Parathyroid adenoma (tissue), 2 donors: Measurements from ENCODE around the gene BACE1-AS.

ENCODE experiments used
- H2AFZ ChIP-seq: fragments of 300-600 bp; sonication (generic); one replicate; pipeline ENCODE4 v1.7.0; 2017; ENCODE audit warnings: antibody characterized with exemption, mild to moderate bottlenecking
- H3K27ac ChIP-seq: fragments of 300-600 bp; sonication (generic); one replicate; pipeline ENCODE4 v1.7.0; 2017
- H3K27me3 ChIP-seq: fragments of 300-600 bp; sonication (generic); one replicate; pipeline ENCODE4 v1.7.0; 2017; ENCODE audit warnings: low read length; ENCODE audit not compliant: control insufficient read depth, insufficient read depth
- H3K36me3 ChIP-seq: fragments of 300-600 bp; sonication (generic); one replicate; pipeline ENCODE4 v1.7.0; 2017; ENCODE audit warnings: low read length; ENCODE audit not compliant: control insufficient read depth, insufficient read depth
- H3K4me1 ChIP-seq: fragments of 300-600 bp; sonication (generic); one replicate; pipeline ENCODE4 v1.7.0; 2017; ENCODE audit warnings: control low read depth
- H3K4me2 ChIP-seq: fragments of 300-600 bp; sonication (generic); one replicate; pipeline ENCODE4 v1.7.0; 2017; ENCODE audit warnings: low read length
- H3K4me3 ChIP-seq: fragments of 300-600 bp; sonication (generic); one replicate; pipeline ENCODE4 v1.7.0; 2017; ENCODE audit warnings: low read depth, low read length
- H3K79me2 ChIP-seq: fragments of 300-600 bp; sonication (generic); one replicate; pipeline ENCODE4 v1.7.0; 2017; ENCODE audit warnings: control low read depth
- H3K9ac ChIP-seq: fragments of 300-600 bp; sonication (generic); one replicate; pipeline ENCODE4 v1.7.0; 2017; ENCODE audit warnings: mild to moderate bottlenecking
- H3K9me3 ChIP-seq: fragments of 300-600 bp; sonication (generic); one replicate; pipeline ENCODE4 v1.7.0; 2017; ENCODE audit warnings: low read length; ENCODE audit not compliant: control insufficient read depth
- TF ChIP-seq, protein P1 (sequence below): fragments of 300-600 bp; sonication (generic); IDR thresholded peaks from one replicate; pipeline ENCODE4 v1.7.0; 2017; ENCODE audit warnings: antibody characterized with exemption, mild to moderate bottlenecking
- donor health status: primary hyperparathyroidism.

BACE1-AS gene

DNA sequence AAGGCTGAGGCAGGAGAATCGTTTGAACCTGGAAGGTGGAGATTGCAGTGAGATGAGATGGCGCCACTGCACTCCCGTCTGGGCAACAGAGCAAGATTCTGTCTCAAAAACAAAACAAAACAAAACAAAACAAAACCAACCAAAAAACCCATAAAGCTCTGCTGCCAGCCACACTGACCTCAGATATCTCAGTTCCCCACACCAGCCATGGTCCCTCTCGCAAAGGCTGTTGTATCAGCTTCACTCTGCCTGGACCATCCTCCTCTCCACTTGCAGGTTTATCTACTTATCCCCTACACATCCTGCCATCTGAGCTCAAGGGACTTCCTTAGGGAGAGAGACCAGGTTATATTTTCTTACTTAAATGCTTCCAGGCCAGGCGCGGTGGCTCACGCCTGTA lies 11.1 kb downstream of the BACE1-AS start:
- Histone ChIP-seq H3K4me1 (no peaks in the 10 kb centered on the region), H3K9ac (no peak overlapping the region), H3K36me3 (no peaks in the 10 kb centered on the region), H3K9me3 (no peaks in the 10 kb centered on the region), H3K4me3 (no peak overlapping the region), H3K27me3 (no peaks in the 10 kb centered on the region), H3K4me2 (no peak overlapping the region), H3K79me2 (no peaks in the 10 kb centered on the region), H2AFZ (no peak overlapping the region), H3K27ac (no peak overlapping the region)
- TF ChIP-seq, protein P1, sequence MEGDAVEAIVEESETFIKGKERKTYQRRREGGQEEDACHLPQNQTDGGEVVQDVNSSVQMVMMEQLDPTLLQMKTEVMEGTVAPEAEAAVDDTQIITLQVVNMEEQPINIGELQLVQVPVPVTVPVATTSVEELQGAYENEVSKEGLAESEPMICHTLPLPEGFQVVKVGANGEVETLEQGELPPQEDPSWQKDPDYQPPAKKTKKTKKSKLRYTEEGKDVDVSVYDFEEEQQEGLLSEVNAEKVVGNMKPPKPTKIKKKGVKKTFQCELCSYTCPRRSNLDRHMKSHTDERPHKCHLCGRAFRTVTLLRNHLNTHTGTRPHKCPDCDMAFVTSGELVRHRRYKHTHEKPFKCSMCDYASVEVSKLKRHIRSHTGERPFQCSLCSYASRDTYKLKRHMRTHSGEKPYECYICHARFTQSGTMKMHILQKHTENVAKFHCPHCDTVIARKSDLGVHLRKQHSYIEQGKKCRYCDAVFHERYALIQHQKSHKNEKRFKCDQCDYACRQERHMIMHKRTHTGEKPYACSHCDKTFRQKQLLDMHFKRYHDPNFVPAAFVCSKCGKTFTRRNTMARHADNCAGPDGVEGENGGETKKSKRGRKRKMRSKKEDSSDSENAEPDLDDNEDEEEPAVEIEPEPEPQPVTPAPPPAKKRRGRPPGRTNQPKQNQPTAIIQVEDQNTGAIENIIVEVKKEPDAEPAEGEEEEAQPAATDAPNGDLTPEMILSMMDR, result no peak

DNA sequence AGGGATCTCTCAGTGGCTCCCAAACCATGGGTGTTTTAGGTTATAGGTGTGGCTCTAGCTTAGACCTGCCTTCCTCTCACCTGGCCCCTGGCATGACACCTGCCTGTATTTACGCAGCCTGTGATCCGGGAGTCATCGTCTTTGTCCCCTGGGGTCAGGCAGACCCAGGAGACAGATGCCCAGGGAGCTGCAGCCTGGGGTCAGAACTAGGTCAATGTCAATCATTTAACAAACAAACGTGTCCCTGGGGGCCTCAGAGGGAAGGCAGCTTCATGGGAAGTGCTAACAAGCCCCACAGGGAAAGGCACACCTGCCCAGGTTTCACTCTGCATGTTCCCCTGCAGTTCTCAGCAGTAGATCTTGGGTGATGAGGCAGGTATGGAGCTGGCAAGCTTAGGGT lies 12.0 kb downstream of the BACE1-AS start:
- no peak overlapping the region for H3K4me3 ChIP-seq
- no peaks in the 10 kb centered on the region for H3K27me3 ChIP-seq
- no peaks in the 10 kb centered on the region for H3K79me2 ChIP-seq
- no peak overlapping the region for H3K9ac ChIP-seq
- no peaks in the 10 kb centered on the region for H3K9me3 ChIP-seq
- no peaks in the 10 kb centered on the region for H3K4me1 ChIP-seq
- H3K27ac ChIP-seq, result no peak overlapping the region
- TF ChIP-seq, protein P1, result no peak
- no peak overlapping the region for H2AFZ ChIP-seq
- H3K4me2 ChIP-seq, result no peak overlapping the region
- H3K36me3 ChIP-seq, result no peaks in the 10 kb centered on the region

DNA sequence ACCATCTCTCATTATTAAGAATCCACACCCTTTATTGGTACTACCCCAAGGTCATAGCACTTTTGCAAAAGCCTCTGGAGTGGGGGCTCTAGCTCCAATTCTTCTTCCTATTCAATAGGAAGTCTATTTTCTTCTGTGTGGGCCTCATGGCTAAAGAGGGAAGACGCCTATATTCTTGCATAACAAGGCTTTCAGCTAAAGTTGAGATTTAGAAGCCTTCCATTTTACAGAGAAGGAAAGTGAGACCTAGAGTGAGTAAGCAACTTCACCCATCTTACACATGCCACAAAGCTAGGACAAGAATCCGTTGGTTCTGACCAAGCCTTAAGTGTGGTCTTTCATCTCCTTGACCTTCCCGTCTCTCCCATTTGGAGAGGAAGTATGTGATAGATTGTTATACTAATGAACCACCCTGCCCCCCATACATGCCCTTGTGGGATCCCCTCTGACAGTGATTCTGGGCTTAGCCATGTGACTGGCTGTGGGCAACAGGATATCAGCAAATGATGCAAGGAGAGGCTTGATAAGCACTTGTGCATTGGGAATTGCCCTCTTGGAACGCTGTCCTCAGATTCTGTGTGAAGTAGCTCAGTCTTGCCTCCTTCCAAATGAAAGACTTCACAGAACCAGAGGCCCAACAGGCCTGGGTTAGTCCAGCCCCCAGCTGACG lies 12.6 kb downstream of the BACE1-AS start:
- H3K4me3 ChIP-seq, result no peak overlapping the region
- H3K4me2 ChIP-seq, result no peak overlapping the region
- TF ChIP-seq, protein P1, result no peak
- H3K9me3 ChIP-seq, result no peaks in the 10 kb centered on the region
- no peaks in the 10 kb centered on the region for H3K79me2 ChIP-seq
- no peaks in the 10 kb centered on the region for H3K4me1 ChIP-seq
- H3K9ac ChIP-seq, result no peak overlapping the region
- H2AFZ ChIP-seq, result no peak overlapping the region
- H3K27me3 ChIP-seq, result no peaks in the 10 kb centered on the region
- H3K36me3 ChIP-seq, result no peaks in the 10 kb centered on the region
- no peak overlapping the region for H3K27ac ChIP-seq

DNA sequence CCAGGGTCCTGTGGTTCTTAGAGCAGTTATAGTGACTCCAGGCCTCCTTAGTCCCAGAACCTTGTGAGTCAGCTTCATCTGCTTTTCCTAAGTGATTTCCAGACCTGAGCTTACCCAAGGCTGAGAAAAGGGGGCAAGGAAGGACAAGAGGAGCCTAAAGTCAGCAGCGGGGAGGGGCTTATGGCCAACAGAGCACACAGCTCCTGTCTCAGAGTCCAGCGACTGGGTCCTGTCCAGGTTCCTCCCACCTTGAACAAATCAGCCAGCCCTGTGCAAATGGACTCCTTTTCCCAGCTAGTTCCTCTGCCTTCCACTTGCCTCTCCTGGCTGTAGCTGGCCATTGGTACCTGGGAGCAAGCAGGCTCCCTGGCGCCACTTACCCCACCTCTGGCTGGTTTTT lies 14.0 kb downstream of the BACE1-AS start:
- H3K4me2 ChIP-seq, result no peak overlapping the region
- no peaks in the 10 kb centered on the region for H3K36me3 ChIP-seq
- no peak overlapping the region for H3K9ac ChIP-seq
- TF ChIP-seq, protein P1, result no peak
- H3K9me3 ChIP-seq, result no peaks in the 10 kb centered on the region
- no peaks in the 10 kb centered on the region for H3K79me2 ChIP-seq
- no peaks in the 10 kb centered on the region for H3K4me1 ChIP-seq
- H3K27ac ChIP-seq, result no peak overlapping the region
- H3K4me3 ChIP-seq, result no peak overlapping the region
- H3K27me3 ChIP-seq, result no peaks in the 10 kb centered on the region
- no peak overlapping the region for H2AFZ ChIP-seq

DNA sequence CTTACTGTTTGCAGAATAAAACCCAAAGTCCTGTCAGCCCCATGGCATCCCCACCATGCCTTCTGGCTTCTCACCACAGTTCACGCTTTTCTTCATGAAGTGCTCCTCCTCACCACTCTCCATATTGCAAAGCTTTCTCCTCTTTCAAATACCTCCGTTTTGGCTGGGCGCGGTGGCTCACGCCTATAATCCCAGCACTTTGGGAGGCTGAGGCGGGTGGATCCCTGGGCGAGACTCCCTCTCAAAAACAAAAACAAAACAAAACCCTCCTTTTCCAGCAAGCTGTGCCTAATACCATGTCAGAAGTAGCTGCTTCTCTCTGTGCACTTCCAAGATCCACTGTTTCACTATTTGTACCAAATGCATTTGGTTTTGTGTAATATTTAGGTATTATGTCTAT lies 18.2 kb downstream of the BACE1-AS start:
- no peaks in the 10 kb centered on the region for H3K27me3 ChIP-seq
- H3K79me2 ChIP-seq, result no peaks in the 10 kb centered on the region
- TF ChIP-seq, protein P1, result no peak
- no peak overlapping the region for H3K9ac ChIP-seq
- no peak overlapping the region for H2AFZ ChIP-seq
- no peak overlapping the region for H3K4me3 ChIP-seq
- H3K4me2 ChIP-seq, result no peak overlapping the region
- H3K4me1 ChIP-seq, result no peaks in the 10 kb centered on the region
- H3K27ac ChIP-seq, result no peak overlapping the region
- H3K36me3 ChIP-seq, result no peaks in the 10 kb centered on the region
- no peaks in the 10 kb centered on the region for H3K9me3 ChIP-seq
